Endothelial cell of umbilical vein (primary cell): Measurements from ENCODE around the gene LRCH1. TPM values are rescaled to one million over a fixed set of nuclear protein-coding genes. Genes with fewer than 3 reads are reported as not detected.

Experiments
- BruUV-seq: library from RNA; stranded (reverse); fragments of 400-500 nt; replicated peaks from 2 replicates; lab custom pipeline; 2021; lab: Mats Ljungman, UMichigan
- CTCF ChIA-PET: fragments of 300-600, 350-600 bp; sonication (Branson Sonifier 250); formaldehyde crosslinking; loops from one replicate; lab custom pipeline; 2021; ENCODE audit warnings: antibody characterized with exemption, inconsistent platforms; lab: Charles Lee
- POLR2A ChIA-PET: fragments of 300-600, 350-600 bp; sonication (Branson Sonifier 250); formaldehyde crosslinking; loops from one replicate; lab custom pipeline; 2021; ENCODE audit warnings: antibody characterized with exemption, inconsistent platforms; lab: Charles Lee
- DNase-seq: peaks from one replicate; pipeline ENCODE4 v3.0.0-alpha.2; 2011; ENCODE audit warnings: low read depth, low spot score
- FAIRE-seq: peaks from 2 replicates; lab custom pipeline; 2011; peaks lifted over from hg19 to GRCh38; lab: Jason Lieb, UNC
- H2AFZ ChIP-seq: 2 replicates; pipeline ENCODE4 v1.6.0; 2012; ENCODE audit warnings: low read depth, low read length, control low read depth, inconsistent platforms
- H3K27ac ChIP-seq: 2 replicates; pipeline ENCODE4 v1.5.1; 2011; ENCODE audit warnings: low read depth, mild to moderate bottlenecking, control low read depth, low read length, moderate library complexity; ENCODE audit not compliant: insufficient read depth
- H3K27me3 ChIP-seq, 2 experiments: 2 replicates each; pipeline versions ENCODE4 v1.6.0 to v1.6.1; 2011; ENCODE audit warnings: low read length in 2 of 2, mixed read lengths in 1 of 2; ENCODE audit not compliant: control insufficient read depth in 2 of 2, insufficient read depth in 2 of 2
- H3K36me3 ChIP-seq, 2 experiments: 2 replicates in 1 of 2; 3 replicates in 1 of 2; pipeline ENCODE4 v1.5.1; 2011; ENCODE audit warnings: low read length in 2 of 2, mild to moderate bottlenecking in 1 of 2, moderate library complexity in 1 of 2; ENCODE audit not compliant: control insufficient read depth in 2 of 2, insufficient read depth in 2 of 2; ENCODE audit errors: extremely low read depth in 1 of 2
- H3K4me1 ChIP-seq: 3 replicates; pipeline ENCODE4 v1.5.1; 2011; ENCODE audit warnings: mild to moderate bottlenecking, low read length; ENCODE audit not compliant: control insufficient read depth, insufficient read depth; ENCODE audit errors: extremely low read depth
- H3K4me2 ChIP-seq: 2 replicates; pipeline ENCODE4 v1.6.1; 2011; ENCODE audit warnings: low read length, control low read depth, mixed read lengths; ENCODE audit not compliant: insufficient read depth
- H3K4me3 ChIP-seq, 3 experiments: fragments of 200-600 bp in 1 of 3; sonication (generic), shearing (Covaris generic) in 1 of 3; replicated peaks in 1 of 3; 2 replicates each; pipeline ENCODE4 v1.5.1; 2011 to 2016; ENCODE audit warnings: control low read depth in 3 of 3, low read length in 3 of 3, mild to moderate bottlenecking in 2 of 3, inconsistent platforms in 1 of 3, low read depth in 1 of 3, moderate library complexity in 1 of 3; ENCODE audit not compliant: insufficient read depth in 1 of 3
- H3K79me2 ChIP-seq: 2 replicates; pipeline ENCODE4 v1.6.0; 2012; ENCODE audit warnings: low read length, inconsistent platforms; ENCODE audit not compliant: control insufficient read depth, insufficient read depth
- H3K9ac ChIP-seq: replicated peaks from 2 replicates; pipeline ENCODE3; 2011; ENCODE audit warnings: low read length, control low read depth; ENCODE audit not compliant: insufficient read depth; ENCODE audit errors: extremely low read depth
- H3K9me1 ChIP-seq: replicated peaks from 3 replicates; pipeline ENCODE4 v1.6.0; 2011; ENCODE audit warnings: mild to moderate bottlenecking, low read length; ENCODE audit not compliant: control insufficient read depth, insufficient read depth; ENCODE audit errors: extremely low read depth
- H3K9me3 ChIP-seq: replicated peaks from 2 replicates; pipeline ENCODE4 v1.5.1; 2012; ENCODE audit warnings: low read length, inconsistent platforms; ENCODE audit not compliant: control insufficient read depth, insufficient read depth
- H4K20me1 ChIP-seq: replicated peaks from 2 replicates; pipeline ENCODE3; 2011; ENCODE audit warnings: mild to moderate bottlenecking, low read length; ENCODE audit not compliant: control insufficient read depth, insufficient read depth; ENCODE audit errors: extremely low read depth
- CTCF ChIP-seq, 2 donors: IDR thresholded peaks; 1 replicate in 1 of 2; 2 replicates in 1 of 2; pipeline ENCODE4 v1.5.1; 2011; ENCODE audit warnings: low read length in 2 of 2, mild to moderate bottlenecking in 2 of 2, moderate library complexity in 2 of 2, control low read depth in 1 of 2, inconsistent platforms in 1 of 2, low read depth in 1 of 2; ENCODE audit not compliant: insufficient read depth in 1 of 2; ENCODE audit errors: extremely low read depth in 1 of 2
- EZH2 ChIP-seq: IDR thresholded peaks from 2 replicates; pipeline ENCODE4 v1.6.1; 2012; ENCODE audit warnings: borderline replicate concordance, low read depth, mild to moderate bottlenecking, moderate library complexity, low read length, inconsistent platforms; ENCODE audit not compliant: severe bottlenecking
- FOS ChIP-seq: IDR thresholded peaks from 2 replicates; pipeline ENCODE4 v1.6.1; 2011; ENCODE audit warnings: mild to moderate bottlenecking, low read length, moderate library complexity, borderline replicate concordance; ENCODE audit not compliant: insufficient read depth
- GATA2 ChIP-seq: IDR thresholded peaks from 2 replicates; pipeline ENCODE4 v1.7.0; 2011; ENCODE audit warnings: low read depth, mild to moderate bottlenecking, moderate library complexity, mixed read lengths, low read length; ENCODE audit not compliant: insufficient read length, insufficient read depth
- JUN ChIP-seq: IDR thresholded peaks from 2 replicates; pipeline ENCODE4 v1.6.1; 2011; ENCODE audit warnings: borderline replicate concordance, low read depth; ENCODE audit not compliant: insufficient read length, insufficient read depth
- MAX ChIP-seq: IDR thresholded peaks from 2 replicates; pipeline ENCODE4 v1.6.1; 2011; ENCODE audit not compliant: insufficient read depth, insufficient read length
- MYC ChIP-seq: IDR thresholded peaks from one replicate; pipeline ENCODE4 v1.6.1; 2011; ENCODE audit warnings: mild to moderate bottlenecking, low read depth, low read length
- POLR2A ChIP-seq: IDR thresholded peaks from 2 replicates; pipeline ENCODE4 v1.6.1; 2012; ENCODE audit warnings: low read depth, mild to moderate bottlenecking, control low read depth, low read length
- POLR2AphosphoS5 ChIP-seq: IDR thresholded peaks from 2 replicates; pipeline ENCODE4 v1.6.1; 2012; ENCODE audit warnings: low read depth, mild to moderate bottlenecking, control low read depth, low read length, moderate library complexity; ENCODE audit not compliant: insufficient read depth
- dilution Hi-C: fragments of 300-500 bp; cut with MboI; formaldehyde crosslinking; loops from one replicate; pipeline ENCODE4 v1.15.0; 2019; ENCODE audit warnings: low sequenced_read_pairs; ENCODE audit not compliant: extremely low pct_ligation_motif_present
- intact Hi-C: fragments of 100-400 bp; cut with micrococcal nuclease; formaldehyde crosslinking; loops from one replicate; pipeline ENCODE4 v1.10.0; 2022
- polyA plus RNA-seq, 4 experiments: library from polyadenylated mRNA; depleted of rRNA in 3 of 4; stranded (reverse) in 3 of 4; unstranded in 1 of 4; fragments of >200 nt; gene quantifications; 2 replicates each; pipeline versions ENCODE4 v1.2.1 to v1.2.3, GENCODE V29; 2011 to 2012; ENCODE audit warnings: missing spikeins in 1 of 4
- total RNA-seq: library from RNA; stranded (reverse); gene quantifications from 2 replicates; pipeline ENCODE4 v1.2.3, GENCODE V29; 2021

The LRCH1 gene
- total and polyA plus RNA-seq, 2 donors (not counting 3 experiments of a cell fraction or from before 2014, with no cell fraction given), result 5.4 to 16.5 TPM

- peaks cover 4% of the 10 kb centered on the region for H4K20me1 ChIP-seq
- H3K27me3 ChIP-seq, result no peaks in the 10 kb centered on the region
- peaks cover 3% of the 10 kb centered on the region for H3K9me1 ChIP-seq
- FAIRE-seq, result no peak
- no peak overlapping the region for H3K4me3 ChIP-seq
- H3K4me1 ChIP-seq, result peaks cover 5% of the 10 kb centered on the region
- dilution Hi-C loops, result no loop called here
- POLR2A ChIA-PET, result no interaction called here
- no peak overlapping the region for H3K27ac ChIP-seq
- H3K79me2 ChIP-seq, result peaks cover 34% of the 10 kb centered on the region
- TF ChIP-seq MYC (no peak), MAX (no peak), FOS (no peak), EZH2 (no peak), JUN (no peak), POLR2AphosphoS5 (no peak), POLR2A (no peak), CTCF (IDR thresholded peaks at IDR 0.05; ENCODE audit: extremely low read depth in 1 of 2, insufficient read depth in 1 of 2, low read depth in 1 of 2, low read length in 2 of 2) (no peak), GATA2 (no peak)
- BruUV-seq, result no TSS peak
- no peak overlapping the region for H3K4me2 ChIP-seq
- no peaks in the 10 kb centered on the region for H3K9me3 ChIP-seq
- no peak overlapping the region for H2AFZ ChIP-seq
- intact Hi-C loops, result no loop called here
- CTCF ChIA-PET, result interaction anchor here (1.4 kb wide), 1 partner anchor 72 kb away, joined by 3 read pairs; no protein-coding TSS in a partner anchor
- DNase-seq, result no peak
- H3K36me3 ChIP-seq, result no peaks in the 10 kb centered on the region
- H3K9ac ChIP-seq, result no peak overlapping the region
Measured at GRCh38 chr13:46624353-46624752, 71.4 kb downstream of the LRCH1 start.
